Germinal center (tissue), 1 donor: ENCODE measurements around the gene ZBED1.
"Not testable (repeated sequence)": the region's sequence is repeated elsewhere in the genome, so short reads cannot be mapped to it uniquely, and the experiment has no call there.

Experiments used
- DNase-seq: peaks from one replicate; pipeline ENCODE4 v3.0.0; 2012; ENCODE audit warnings: mixed read lengths, low spot score

The ZBED1 gene

DNA sequence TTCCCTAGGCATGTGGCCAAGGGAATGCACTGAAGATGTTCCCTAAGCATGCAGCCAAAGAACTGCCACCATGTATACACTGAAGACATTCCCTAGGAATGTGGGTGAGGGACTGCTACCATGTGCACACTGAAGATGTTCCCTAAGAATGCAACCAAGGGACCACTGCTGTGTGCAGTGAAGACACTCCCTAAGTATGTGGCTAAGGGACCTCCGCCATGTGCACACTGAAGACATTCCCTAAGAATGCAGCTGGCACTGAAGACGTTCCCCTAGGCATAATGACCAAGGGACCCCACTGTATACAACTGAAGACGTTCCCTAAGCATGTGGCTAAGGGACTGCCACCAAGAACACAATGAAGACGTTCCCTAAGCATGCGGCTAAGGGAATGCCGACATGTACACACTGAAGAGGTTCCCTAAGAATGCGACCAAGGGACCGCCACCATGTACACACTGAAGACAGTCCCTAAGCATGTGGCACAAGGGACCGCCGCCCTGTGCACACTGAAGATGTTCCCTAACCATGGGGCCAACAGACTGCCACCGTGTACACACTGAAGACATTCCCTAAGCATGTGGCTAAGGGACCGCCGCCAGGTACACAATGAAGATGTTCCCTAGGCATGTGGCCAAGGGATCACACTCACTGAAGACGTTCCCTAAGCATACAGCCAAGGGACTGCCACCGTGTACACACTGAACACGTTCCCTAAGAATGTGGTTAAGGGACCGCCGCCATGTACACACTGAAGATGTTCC, 25.6 kb downstream of the ZBED1 start:
- DNase-seq = no peak

- no peak for DNase-seq
These were observed 26.4 kb downstream of the ZBED1 start for GRCh38 chrX:2474280-2474962.

- not testable (repeated sequence) for DNase-seq
These were observed 27.7 kb downstream of the ZBED1 start for GRCh38 chrX:2473064-2473463.

DNA sequence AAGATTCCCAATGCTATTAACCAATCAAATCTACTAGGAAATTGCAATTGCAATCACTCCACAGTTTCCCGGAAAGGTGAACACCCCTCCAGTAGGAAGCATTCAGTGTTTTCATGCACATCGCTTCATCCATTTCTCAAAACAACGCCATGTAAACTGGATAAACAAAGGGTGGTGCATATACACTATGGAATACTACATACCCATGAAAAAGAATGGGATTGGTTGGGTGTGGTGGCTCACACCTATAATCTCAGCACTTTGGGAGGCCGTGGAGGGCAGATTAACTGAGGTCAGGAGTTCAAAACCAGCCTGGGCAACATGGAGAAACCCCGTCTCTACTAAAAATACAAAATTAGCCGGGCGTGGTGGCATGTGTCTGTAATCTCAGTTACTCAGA, 29.1 kb downstream of the ZBED1 start:
- DNase-seq = no peak

GRCh38 chrX:2471126-2471525, 29.6 kb downstream of the ZBED1 start:
- DNase-seq = not testable (repeated sequence)

- not testable (repeated sequence) for DNase-seq
These were observed 30.9 kb downstream of the ZBED1 start for GRCh38 chrX:2469852-2470251.

DNA sequence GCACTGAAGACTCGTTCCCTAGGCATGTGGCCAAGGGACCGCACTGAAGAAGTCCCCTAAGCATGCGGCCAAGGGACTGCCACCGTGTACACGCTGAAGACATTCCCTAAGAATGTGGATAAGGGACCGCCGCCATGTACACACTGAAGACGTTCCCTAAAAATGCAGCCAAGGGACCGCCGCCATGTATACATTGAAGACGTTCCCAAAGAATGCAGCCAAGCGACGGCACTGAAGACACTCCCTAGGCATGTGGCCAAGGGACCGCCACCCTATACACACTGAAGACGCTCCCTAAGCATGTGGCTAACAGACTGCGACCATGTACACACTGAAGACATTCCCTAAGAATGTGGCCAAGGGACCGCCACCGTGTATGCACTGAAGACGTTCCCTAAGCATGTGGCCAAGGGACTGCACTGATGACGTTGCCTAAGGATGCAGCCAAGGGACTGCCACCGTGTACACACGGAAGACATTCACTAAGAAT, 31.5 kb downstream of the ZBED1 start:
- DNase-seq = no peak

- no peak for DNase-seq
These were observed 32.2 kb downstream of the ZBED1 start for GRCh38 chrX:2468261-2469195.

GRCh38 chrX:2466876-2467656, 33.7 kb downstream of the ZBED1 start:
- DNase-seq = no peak

DNA sequence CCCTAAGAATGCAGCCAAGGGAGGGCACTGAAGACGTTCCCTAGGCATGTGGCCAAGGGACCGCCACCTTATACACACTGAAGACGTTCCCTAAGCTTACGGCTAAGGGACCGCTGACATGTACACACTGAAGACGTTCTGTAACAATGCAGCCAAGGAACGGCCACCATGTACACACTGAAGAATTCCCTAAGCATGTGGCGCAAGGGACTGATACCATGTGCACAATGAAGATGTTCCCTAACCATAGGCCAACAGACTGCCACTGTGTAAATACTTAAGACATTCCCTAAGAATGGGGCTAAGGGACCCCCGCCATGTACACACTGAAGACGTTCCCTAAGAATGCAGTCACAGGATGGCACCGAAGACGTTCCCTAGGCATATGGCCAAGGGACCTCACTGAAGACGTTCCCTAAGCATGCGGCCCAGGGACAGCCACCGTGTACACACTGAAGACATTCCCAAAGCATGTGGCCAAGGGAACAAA, 36.1 kb downstream of the ZBED1 start:
- no peak for DNase-seq

DNA sequence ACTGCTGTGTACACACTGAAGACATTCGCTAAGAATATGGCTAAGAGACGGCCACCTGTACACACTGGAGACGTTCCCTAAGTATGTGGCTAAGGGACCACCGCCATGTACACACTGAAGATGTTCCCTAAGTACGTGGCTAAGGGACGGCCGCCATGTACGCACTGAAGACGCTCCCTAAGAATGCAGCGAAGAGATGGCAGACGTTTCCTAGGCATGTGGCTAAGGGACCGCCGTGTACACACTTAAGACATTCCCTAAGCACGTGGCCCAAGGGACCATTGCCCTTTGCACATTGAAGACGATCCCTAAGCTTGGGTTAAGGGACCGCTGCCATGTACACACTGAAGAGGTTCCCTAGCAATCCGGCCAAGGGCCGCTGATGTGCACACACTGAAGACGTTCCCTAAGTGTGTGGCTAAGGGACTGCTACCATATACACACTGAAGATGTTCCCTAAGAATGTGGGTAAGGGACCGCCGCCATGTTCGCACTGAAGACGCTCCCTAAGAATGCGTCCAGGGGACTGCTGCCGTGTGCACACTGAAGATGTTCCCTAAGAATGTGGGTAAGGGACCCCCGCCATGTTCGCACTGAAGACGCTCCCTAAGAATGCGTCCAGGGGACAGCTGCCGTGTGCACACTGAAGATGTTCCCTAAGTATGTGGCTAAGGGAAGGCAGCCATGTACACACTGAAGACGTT, 36.7 kb downstream of the ZBED1 start:
- no peak for DNase-seq

DNA sequence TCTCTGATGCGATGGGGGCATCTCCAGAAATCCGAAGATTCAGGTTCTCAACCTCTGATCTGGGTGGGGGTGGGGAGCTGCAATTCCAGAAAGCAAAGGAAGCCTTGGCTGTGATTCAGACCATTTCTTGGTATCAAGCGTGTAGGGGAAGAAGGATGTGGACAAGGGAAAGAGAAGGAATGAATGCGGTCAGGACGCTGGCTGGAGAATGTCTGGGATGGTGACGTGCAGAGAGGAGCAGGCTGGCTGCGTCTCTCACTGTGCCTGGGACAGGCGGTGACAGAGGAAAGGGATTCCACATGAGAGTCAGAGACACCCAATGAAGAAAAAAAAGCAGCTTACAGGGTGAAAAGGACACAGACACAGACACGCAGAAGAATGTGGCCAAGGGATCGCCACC, 37.3 kb downstream of the ZBED1 start:
- not testable (repeated sequence) for DNase-seq

- DNase-seq = no peak
These were observed 38.0 kb downstream of the ZBED1 start for GRCh38 chrX:2462780-2463179.

DNA sequence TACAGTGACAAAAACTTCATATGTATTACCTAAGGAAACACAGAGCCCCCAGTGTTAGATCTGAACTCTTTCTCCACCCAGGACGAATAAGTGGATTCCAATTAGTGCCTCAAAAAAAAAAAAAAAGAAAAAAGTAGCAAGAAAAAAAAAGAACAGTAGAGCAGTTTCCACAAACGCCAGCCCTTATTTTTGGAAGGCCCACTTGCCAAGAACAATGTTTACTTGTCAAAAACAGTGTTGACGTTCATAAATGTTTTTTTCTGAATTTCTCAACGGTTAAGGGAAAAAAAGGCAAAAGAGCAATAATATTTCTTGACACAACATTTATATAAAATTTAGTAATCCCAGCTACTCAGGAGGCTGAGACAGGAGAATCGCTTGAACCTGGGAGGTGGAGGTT, 38.7 kb downstream of the ZBED1 start:
- DNase-seq = no peak

DNA sequence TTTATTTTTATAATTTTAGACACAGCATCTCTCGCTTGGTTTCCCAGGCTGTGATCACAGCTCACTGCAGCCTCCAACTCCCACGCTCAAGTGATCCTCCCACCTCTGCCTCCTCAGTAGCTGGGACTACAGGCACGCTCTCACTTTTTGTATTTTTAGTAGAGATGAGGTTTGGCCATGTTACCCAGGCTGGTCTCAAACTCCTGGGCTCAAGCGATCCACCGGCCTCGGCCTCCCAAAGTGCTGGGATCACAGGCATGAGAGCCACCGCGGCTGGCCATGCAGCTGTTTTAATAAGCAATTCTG, 39.1 kb downstream of the ZBED1 start:
- no peak for DNase-seq

GRCh38 chrX:2460821-2461710, 39.7 kb downstream of the ZBED1 start:
- not testable (repeated sequence) for DNase-seq

- DNase-seq = not testable (repeated sequence)
These were observed 40.7 kb downstream of the ZBED1 start for GRCh38 chrX:2460048-2460447.

DNA sequence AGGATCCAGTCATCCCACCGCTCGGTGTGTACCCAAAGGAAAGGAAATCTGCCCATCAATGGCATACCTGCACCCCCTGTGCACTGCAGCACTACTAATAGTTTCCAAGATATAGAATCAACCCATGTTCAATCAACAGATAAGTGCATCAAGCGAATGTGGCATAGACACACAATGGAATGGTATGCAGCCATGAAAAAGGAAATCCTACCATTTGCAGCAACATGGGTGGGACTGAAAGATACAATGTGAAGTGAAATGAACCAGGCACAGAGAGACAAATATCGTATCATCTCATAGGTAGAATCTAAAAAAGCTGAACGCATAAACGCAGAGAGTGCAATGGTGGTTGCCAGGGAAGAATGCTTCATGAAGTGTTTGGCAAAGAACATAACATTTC, 42.5 kb downstream of the ZBED1 start:
- DNase-seq = no peak

GRCh38 chrX:2457289-2458133, 43.3 kb downstream of the ZBED1 start:
- no peak for DNase-seq
